Adrenal gland (tissue), 5 donors: Measurements from ENCODE around the gene COQ9.

Experiments
- CTCF ChIP-seq, 6 experiments: fragments of 450-650 bp in 4 of 6; fragments of 200-600 bp in 2 of 6; sonication (generic) in 1 of 6; IDR thresholded peaks; 1 replicate in 5 of 6; 2 replicates in 1 of 6; pipeline versions ENCODE4 v1.5.1 to v1.8.0; 2016 to 2021; ENCODE audit warnings: antibody characterized with exemption in 6 of 6, mild to moderate bottlenecking in 2 of 6, moderate library complexity in 1 of 6
- POLR2A ChIP-seq, 2 donors: fragments of 450-650 bp; IDR thresholded peaks; one replicate each; pipeline ENCODE4 v1.6.1; 2017; ENCODE audit warnings: antibody characterized with exemption in 2 of 2, mild to moderate bottlenecking in 2 of 2, moderate library complexity in 1 of 2
- donor health status: DM: no; HTN: no; CAD: no.

DNA sequence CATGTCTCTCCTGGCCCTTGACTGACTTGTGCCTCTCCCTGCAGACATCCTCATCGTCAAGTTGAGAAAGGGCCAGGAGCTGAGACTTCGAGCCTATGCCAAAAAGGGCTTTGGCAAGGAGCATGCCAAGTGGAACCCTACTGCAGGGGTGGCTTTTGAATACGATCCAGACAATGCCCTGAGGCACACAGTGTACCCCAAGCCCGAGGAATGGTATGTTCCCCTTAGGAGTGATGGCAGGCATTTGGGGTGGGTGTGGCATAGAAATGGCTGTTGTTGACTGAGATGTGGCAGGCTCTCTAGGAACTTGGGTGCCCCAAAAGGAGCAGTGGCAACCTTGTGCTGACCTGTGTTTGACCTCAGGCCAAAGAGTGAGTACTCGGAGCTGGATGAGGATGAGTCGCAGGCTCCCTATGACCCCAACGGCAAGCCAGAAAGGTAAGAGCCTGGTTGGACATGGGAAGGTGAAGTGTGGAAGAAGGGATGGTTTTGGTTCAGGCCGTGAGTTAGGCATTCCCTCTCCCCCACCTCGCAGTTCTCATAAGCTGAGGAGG, 22.7 kb downstream of the COQ9 start:
- TF ChIP-seq POLR2A (IDR thresholded peaks at IDR 0.05) (no peak), CTCF (IDR thresholded peaks at IDR 0.05) (no peak)
